NCI-H524 treated with DMSO at 0.1 percent for 48 hours (cell line): ENCODE results near the gene RPL15.
A peak's percentile ranks its signal among the peaks of the same experiment; 100 is the strongest.

ENCODE experiments used
- DNase-seq: peaks from one replicate; lab custom pipeline; 2025; lab: John Stamatoyannopoulos, UW

Gene RPL15

GRCh38 chr3:23931597-23931996 lies 14.7 kb downstream of the RPL15 start:
- DNase-seq = no peak

- no peak for DNase-seq
Observed at GRCh38 chr3:23932571-23932970, 15.6 kb downstream of the RPL15 start.

- DNase-seq = no peak
Observed at GRCh38 chr3:23934253-23934652, 17.3 kb downstream of the RPL15 start.

GRCh38 chr3:23937296-23937695 lies 20.4 kb downstream of the RPL15 start:
- DNase-seq = no peak

GRCh38 chr3:23938688-23939087 lies 21.8 kb downstream of the RPL15 start:
- no peak for DNase-seq

- no peak for DNase-seq
Observed at GRCh38 chr3:23940775-23941174, 23.8 kb downstream of the RPL15 start.

GRCh38 chr3:23941440-23941839 lies 24.5 kb downstream of the RPL15 start:
- DNase-seq = no peak

GRCh38 chr3:23942546-23942945 lies 25.6 kb downstream of the RPL15 start:
- DNase-seq = no peak

- DNase-seq = no peak
Observed at GRCh38 chr3:23944007-23944783, 27.3 kb downstream of the RPL15 start.

GRCh38 chr3:23944861-23945662 lies 28.1 kb downstream of the RPL15 start, which contains the start of gene NR1D2:
Gene NR1D2 (plus strand): TSS chr3:23945286. CDS start chr3:23945579, 293 bp downstream.
- DNase-seq = peak; percentile 46

- no peak for DNase-seq
Observed at GRCh38 chr3:23945663-23945912, 28.7 kb downstream of the RPL15 start.

GRCh38 chr3:23945913-23946687 lies 29.2 kb downstream of the RPL15 start:
- DNase-seq = peak; percentile 64

- no peak for DNase-seq
Observed at GRCh38 chr3:23948761-23949160, 31.8 kb downstream of the RPL15 start.

- DNase-seq = no peak
Observed at GRCh38 chr3:23949784-23950183, 32.9 kb downstream of the RPL15 start.

- no peak for DNase-seq
Observed at GRCh38 chr3:23950293-23950692, 33.4 kb downstream of the RPL15 start.

- DNase-seq = no peak
Observed at GRCh38 chr3:23952646-23953045, 35.7 kb downstream of the RPL15 start.

GRCh38 chr3:23953523-23953922 lies 36.6 kb downstream of the RPL15 start:
- DNase-seq = no peak

GRCh38 chr3:23954144-23954543 lies 37.2 kb downstream of the RPL15 start:
- DNase-seq = no peak

GRCh38 chr3:23956701-23957100 lies 39.8 kb downstream of the RPL15 start:
- DNase-seq = no peak

- DNase-seq = no peak
Observed at GRCh38 chr3:23959135-23959900, 42.4 kb downstream of the RPL15 start.

- no peak for DNase-seq
Observed at GRCh38 chr3:23960649-23961048, 43.7 kb downstream of the RPL15 start.

- DNase-seq = no peak
Observed at GRCh38 chr3:23961066-23961465, 44.1 kb downstream of the RPL15 start.
